ENCODE measurements around the gene ERBB2. TPM values are rescaled to one million over a fixed set of nuclear protein-coding genes. Genes with fewer than 3 reads are reported as not detected.

ERBB2 gene
- total RNA-seq, 6 experiments from 2014 or later: 8.9 to 40.4 (median 26.2) TPM

GRCh38 chr17:39661744-39662541, 37.9 kb upstream of the ERBB2 start:
- intact Hi-C loops (cut with DNase I): no loop called here
- Histone ChIP-seq H3K27me3 (no peaks in the 10 kb centered on the region), H3K27ac (no peak overlapping the region), H3K9me3 (no peaks in the 10 kb centered on the region), H3K36me3 (no peaks in the 10 kb centered on the region), H3K4me3 (no peak overlapping the region), H3K4me1 (peaks cover 0 to 39% (median 14%) of the 10 kb centered on the region in 4 donors)
- 100% methylated on average over 1 of the region's 8 CpGs for WGBS (ENCODE audit: insufficient coverage, low coverage, low lambda C conversion rate, missing lambda C conversion rate)
- TF ChIP-seq POLR2A (IDR thresholded peaks at IDR 0.05) (no peak), CTCF (IDR thresholded peaks at IDR 0.05) (no peak)
- ATAC-seq (no peak), DNase-seq (no peak)

GRCh38 chr17:39662551-39663339, 37.1 kb upstream of the ERBB2 start:
- no peaks in the 10 kb centered on the region for H3K9me3 ChIP-seq
- H3K4me3 ChIP-seq: no peak overlapping the region
- peaks cover 0 to 45% (median 18%) of the 10 kb centered on the region in 4 donors for H3K4me1 ChIP-seq
- intact Hi-C loops (cut with DNase I): no loop called here
- no peaks in the 10 kb centered on the region for H3K27me3 ChIP-seq
- no peaks in the 10 kb centered on the region for H3K36me3 ChIP-seq
- no peak overlapping the region for H3K27ac ChIP-seq
- 74% methylated on average over 3 of the region's 22 CpGs for WGBS (ENCODE audit: insufficient coverage, low coverage, low lambda C conversion rate, missing lambda C conversion rate)
- DNase-seq (no peak), ATAC-seq (no peak)
- TF ChIP-seq CTCF (IDR thresholded peaks at IDR 0.05) (no peak), POLR2A (IDR thresholded peaks at IDR 0.05) (no peak)

- H3K27ac ChIP-seq: no peak overlapping the region
- TF ChIP-seq POLR2A (IDR thresholded peaks at IDR 0.05) (no peak), CTCF (IDR thresholded peaks at IDR 0.05) (no peak)
- ATAC-seq: no peak
- no peaks in the 10 kb centered on the region for H3K9me3 ChIP-seq
- WGBS (ENCODE audit: insufficient coverage, low coverage, low lambda C conversion rate, missing lambda C conversion rate): 20% methylated on average over 3 of the region's 4 CpGs
- no peaks in the 10 kb centered on the region for H3K36me3 ChIP-seq
- intact Hi-C loops (cut with DNase I): no loop called here
- H3K27me3 ChIP-seq: no peaks in the 10 kb centered on the region
- H3K4me3 ChIP-seq: no peak overlapping the region
- DNase-seq: no peak
- H3K4me1 ChIP-seq: peaks cover 0 to 45% (median 21%) of the 10 kb centered on the region in 4 donors
These were observed 36.5 kb upstream of the ERBB2 start for GRCh38 chr17:39663340-39663687.

GRCh38 chr17:39663688-39664580, 35.9 kb upstream of the ERBB2 start:
- Histone ChIP-seq H3K4me3 (no peak overlapping the region), H3K27me3 (peaks cover 0 to 2% of the 10 kb centered on the region in 2 donors), H3K9me3 (no peaks in the 10 kb centered on the region), H3K27ac (no peak overlapping the region), H3K4me1 (peaks cover 0 to 45% (median 22%) of the 10 kb centered on the region in 4 donors), H3K36me3 (no peaks in the 10 kb centered on the region)
- WGBS (ENCODE audit: insufficient coverage, low coverage, low lambda C conversion rate, missing lambda C conversion rate): 40% methylated on average over 9 of the region's 17 CpGs
- DNase-seq (peak in 1 of 3 donors; percentile 71), ATAC-seq (peak in 2 of 4 donors; percentile 15 to 39)
- no peak for TF ChIP-seq POLR2A (IDR thresholded peaks at IDR 0.05)
- TF ChIP-seq CTCF (IDR thresholded peaks at IDR 0.05): no peak
- intact Hi-C loops (cut with DNase I): no loop called here

Measured in right lobe of liver (tissue), 6 donors.